ENCODE results near the gene ZNF124.
"Not testable (repeated sequence)": the region's sequence is repeated elsewhere in the genome, so short reads cannot be mapped to it uniquely, and the experiment has no call there.

Gene ZNF124

GRCh38 chr1:247171875-247172563, at the start of gene ZNF124:
Gene ZNF124 (minus strand): TSS chr1:247172020. CDS start chr1:247171877, 143 bp downstream.
- DNase-seq = not testable (repeated sequence)

- DNase-seq = not testable (repeated sequence)
Observed at GRCh38 chr1:247220280-247220679, 48.5 kb upstream of the ZNF124 start.

GRCh38 chr1:247218121-247218651, 46.4 kb upstream of the ZNF124 start:
- no peak for DNase-seq

- no peak for DNase-seq
Observed at GRCh38 chr1:247216261-247216660, 44.4 kb upstream of the ZNF124 start.

GRCh38 chr1:247212627-247213617, 41.1 kb upstream of the ZNF124 start:
- no peak for DNase-seq

GRCh38 chr1:247212012-247212411, 40.2 kb upstream of the ZNF124 start:
- DNase-seq = no peak

GRCh38 chr1:247211339-247211738, 39.5 kb upstream of the ZNF124 start:
- no peak for DNase-seq

- DNase-seq = peak; percentile 94
Observed at GRCh38 chr1:247210376-247211117, 38.7 kb upstream of the ZNF124 start.

- DNase-seq = no peak
Observed at GRCh38 chr1:247210062-247210375, 38.2 kb upstream of the ZNF124 start.

- DNase-seq = no peak
Observed at GRCh38 chr1:247209396-247209795, 37.6 kb upstream of the ZNF124 start.

- no peak for DNase-seq
Observed at GRCh38 chr1:247204177-247204647, 32.4 kb upstream of the ZNF124 start.

- DNase-seq = no peak
Observed at GRCh38 chr1:247198781-247199180, 27.0 kb upstream of the ZNF124 start.

- DNase-seq = no peak
Observed at GRCh38 chr1:247193958-247194357, 22.1 kb upstream of the ZNF124 start.

- no peak for DNase-seq
Observed at GRCh38 chr1:247189981-247190798, 18.4 kb upstream of the ZNF124 start.

- no peak for DNase-seq
Observed at GRCh38 chr1:247185667-247186066, 13.8 kb upstream of the ZNF124 start.

- DNase-seq = no peak
Observed at GRCh38 chr1:247184254-247184653, 12.4 kb upstream of the ZNF124 start.

GRCh38 chr1:247182994-247183393, 11.2 kb upstream of the ZNF124 start:
- no peak for DNase-seq

GRCh38 chr1:247180581-247180980, 8.8 kb upstream of the ZNF124 start:
- no peak for DNase-seq

- DNase-seq = no peak
Observed at GRCh38 chr1:247177755-247178154, 5.9 kb upstream of the ZNF124 start.

GRCh38 chr1:247175458-247175857, 3.6 kb upstream of the ZNF124 start:
- DNase-seq = no peak

- DNase-seq = no peak
Observed at GRCh38 chr1:247173431-247173830, 1.6 kb upstream of the ZNF124 start.

- DNase-seq = no peak
Observed at GRCh38 chr1:247172996-247173395, 1.2 kb upstream of the ZNF124 start.
